IPS-NIHi7 (cell line): ENCODE results near the gene USP6.
"Not testable (repeated sequence)": the region's sequence is repeated elsewhere in the genome, so short reads cannot be mapped to it uniquely, and the experiment has no call there.

Source experiments
- DNase-seq: peaks from one replicate; pipeline ENCODE4 v3.0.0; 2012; ENCODE audit warnings: mixed read lengths; ENCODE audit errors: extremely low spot score

Gene USP6

DNA sequence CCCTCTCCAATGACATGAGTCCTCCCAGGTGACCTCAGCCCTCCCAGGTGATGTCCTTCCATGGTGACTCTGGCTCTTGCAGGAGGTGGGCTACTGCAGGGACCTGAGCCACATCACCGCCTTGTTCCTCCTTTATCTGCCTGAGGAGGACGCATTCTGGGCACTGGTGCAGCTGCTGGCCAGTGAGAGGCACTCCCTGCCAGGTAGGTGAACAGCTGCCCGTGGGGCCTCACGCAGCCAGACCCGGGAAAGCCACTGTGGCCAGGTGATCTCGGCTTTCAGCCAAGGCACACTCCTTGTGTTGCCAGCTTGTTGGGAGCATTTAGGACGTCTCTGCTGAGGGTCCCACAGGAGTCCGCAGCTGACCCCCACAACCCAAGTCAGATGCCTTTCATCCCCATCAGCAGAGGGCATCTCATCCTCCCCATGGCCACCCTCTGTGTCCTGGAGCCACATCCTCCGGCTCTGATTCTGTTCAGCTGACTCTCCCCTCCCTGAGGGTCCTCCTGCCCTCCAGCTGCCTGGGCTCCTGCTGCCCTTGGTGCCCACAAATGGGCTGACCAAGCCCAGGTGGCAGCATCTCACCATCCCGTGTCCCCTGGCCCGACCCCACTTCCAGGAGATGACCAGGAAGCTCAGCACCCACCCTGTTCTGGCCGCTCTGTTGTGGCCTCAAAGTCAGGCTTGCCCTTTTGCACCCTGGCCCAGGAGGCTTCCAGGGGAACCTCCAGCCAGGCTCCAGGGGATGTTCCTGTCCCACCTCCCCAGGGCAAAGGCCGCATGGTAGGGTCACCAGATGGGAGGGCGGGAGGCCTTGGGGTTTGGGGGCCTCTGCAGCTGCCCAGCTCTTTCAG lies 20.1 kb downstream of the USP6 start:
- DNase-seq, result no peak

DNA sequence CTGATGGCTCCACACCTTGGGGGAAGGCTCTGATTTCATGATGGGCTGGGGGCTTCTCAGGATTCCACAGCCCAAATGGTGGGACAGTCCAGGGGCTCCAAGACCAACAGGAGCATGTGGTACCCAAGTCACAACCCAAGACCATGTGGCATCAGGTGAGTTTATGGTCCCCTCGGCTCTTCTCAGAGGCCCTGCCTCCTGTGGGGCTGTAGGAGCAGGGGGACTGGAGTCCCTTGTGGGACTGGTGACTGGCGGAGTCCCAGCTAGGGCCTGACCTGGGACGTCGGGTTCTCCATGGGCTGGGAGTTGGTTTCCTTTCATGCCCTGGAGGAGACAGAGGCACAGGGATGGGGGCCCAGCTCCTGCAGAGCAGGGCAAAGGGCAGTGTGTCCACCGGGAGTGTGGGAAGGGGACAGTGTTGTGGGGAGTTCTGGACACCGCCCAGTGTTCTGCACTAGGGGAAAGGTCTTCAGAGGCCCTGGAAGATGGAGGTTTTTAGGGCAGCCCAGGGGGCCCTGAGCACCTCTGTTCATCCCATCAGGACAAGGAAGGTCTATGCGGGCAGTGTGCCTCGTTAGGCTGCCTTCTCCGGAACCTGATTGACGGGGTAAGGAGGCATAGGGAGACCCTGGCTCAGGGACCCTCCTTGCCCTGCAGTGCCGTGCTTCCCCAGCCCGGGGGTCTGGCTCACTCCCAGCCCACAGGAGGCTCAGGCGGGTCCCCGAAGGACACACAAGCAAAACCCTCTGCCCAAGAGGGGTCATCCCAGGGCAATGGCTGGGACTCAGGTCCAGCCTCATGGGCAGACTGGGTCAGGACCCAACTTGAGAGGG lies 21.0 kb downstream of the USP6 start:
- DNase-seq, result not testable (repeated sequence)

DNA sequence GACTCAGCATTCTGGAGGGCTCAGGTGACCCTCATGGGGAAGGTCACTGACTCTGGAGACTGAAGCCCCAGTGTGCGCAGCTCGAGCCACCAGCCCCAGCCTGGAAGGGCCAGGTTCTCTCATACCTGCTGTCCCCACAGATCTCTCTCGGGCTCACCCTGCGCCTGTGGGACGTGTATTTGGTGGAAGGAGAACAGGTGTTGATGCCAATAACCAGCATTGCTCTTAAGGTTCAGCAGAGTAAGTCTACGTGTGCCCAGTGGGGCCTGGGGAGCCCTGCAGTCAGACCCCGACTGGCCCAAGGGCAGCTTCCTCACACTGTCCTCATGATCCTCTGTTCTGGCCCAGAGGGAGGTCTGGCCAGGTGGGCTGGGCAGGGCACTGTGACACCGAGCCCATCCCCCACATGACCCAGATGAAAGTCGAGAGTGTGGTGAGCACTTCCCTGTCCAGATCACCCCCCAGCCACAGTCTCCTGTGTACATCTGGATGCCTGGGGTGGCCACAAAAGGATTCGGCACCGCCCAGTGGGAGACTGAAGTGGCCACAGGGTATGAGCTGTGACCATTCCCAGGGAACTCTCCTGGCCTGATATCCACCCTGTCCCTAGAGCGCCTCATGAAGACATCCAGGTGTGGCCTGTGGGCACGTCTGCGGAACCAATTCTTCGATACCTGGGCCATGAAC lies 21.8 kb downstream of the USP6 start:
- DNase-seq, result not testable (repeated sequence)

- DNase-seq, result not testable (repeated sequence)
These were observed 22.3 kb downstream of the USP6 start for GRCh38 chr17:5138198-5138544.

DNA sequence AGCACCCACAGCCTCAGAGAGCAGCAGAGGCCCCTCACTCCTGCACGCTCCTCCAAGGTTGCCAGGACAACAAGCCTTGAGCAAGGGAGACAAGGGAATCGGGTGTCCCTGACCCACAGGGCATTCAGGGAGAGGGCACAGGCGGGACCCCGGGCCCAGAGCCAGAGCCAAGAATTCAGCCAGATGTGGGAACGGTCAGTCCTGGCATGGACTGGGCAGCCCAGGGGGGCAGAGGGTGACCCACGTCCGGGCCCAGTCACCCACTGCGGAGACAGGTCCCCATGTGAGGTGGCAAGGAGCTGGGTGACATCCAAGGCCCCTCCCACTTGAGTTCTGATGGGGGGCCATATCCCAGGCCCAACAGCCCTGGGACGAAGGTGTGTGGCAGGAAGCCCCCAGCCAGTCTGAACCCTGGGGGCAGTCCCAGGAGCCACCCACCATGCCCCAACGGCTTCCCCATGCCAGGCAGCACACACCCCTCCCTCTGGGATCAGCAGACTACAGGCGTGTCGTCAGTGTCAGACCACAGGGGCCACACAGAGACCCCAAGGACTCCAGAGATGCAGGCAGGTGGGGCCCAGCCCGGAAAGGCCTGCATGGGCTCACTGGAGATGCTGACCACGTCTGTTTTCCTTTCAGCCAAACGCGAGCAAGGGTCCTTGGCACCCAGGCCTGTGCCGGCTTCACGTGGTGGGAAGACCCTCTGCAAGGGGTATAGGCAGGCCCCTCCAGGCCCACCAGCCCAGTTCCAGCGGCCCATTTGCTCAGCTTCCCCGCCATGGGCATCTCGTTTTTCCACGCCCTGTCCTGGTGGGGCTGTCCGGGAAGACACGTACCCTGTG lies 23.0 kb downstream of the USP6 start:
- no peak for DNase-seq

- no peak for DNase-seq
These were observed 23.6 kb downstream of the USP6 start for GRCh38 chr17:5139458-5139732.

- not testable (repeated sequence) for DNase-seq
These were observed 27.0 kb downstream of the USP6 start for GRCh38 chr17:5142877-5143276.

- not testable (repeated sequence) for DNase-seq
These were observed 30.3 kb downstream of the USP6 start for GRCh38 chr17:5146122-5146521.

- not testable (repeated sequence) for DNase-seq
These were observed 44.9 kb downstream of the USP6 start for GRCh38 chr17:5160702-5161101.

GRCh38 chr17:5161793-5162192 lies 46.0 kb downstream of the USP6 start:
- DNase-seq, result not testable (repeated sequence)

GRCh38 chr17:5164436-5164835 lies 48.6 kb downstream of the USP6 start:
- DNase-seq, result no peak

GRCh38 chr17:5165791-5166564 lies 50.1 kb downstream of the USP6 start:
- not testable (repeated sequence) for DNase-seq

- DNase-seq, result not testable (repeated sequence)
These were observed 59.2 kb downstream of the USP6 start for GRCh38 chr17:5175027-5175426.

- no peak for DNase-seq
These were observed 63.2 kb downstream of the USP6 start for GRCh38 chr17:5179003-5179402.

GRCh38 chr17:5181509-5182305 lies 65.9 kb downstream of the USP6 start:
- no peak for DNase-seq

GRCh38 chr17:5182597-5183409 lies 67.0 kb downstream of the USP6 start:
- no peak for DNase-seq

GRCh38 chr17:5183410-5183793 lies 67.6 kb downstream of the USP6 start:
- DNase-seq, result no peak

DNA sequence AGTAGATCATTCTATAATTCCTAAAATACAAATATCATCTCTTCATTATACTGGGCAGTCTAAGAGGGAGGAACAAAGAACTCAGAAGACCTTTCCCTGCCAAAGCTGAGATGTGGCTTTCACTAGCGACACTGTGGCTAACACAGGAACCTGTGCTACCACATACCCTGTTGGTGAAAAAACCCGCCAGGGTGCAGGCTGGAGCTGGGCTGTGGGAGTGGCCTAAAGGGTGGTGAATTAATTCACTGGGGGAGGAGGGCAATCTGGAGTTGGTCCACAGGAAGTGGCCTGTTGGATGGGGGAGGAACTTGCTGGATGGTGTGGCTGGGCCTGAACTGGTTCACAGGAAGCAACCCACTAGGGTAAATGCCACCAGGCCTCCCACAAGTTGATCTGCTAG lies 68.5 kb downstream of the USP6 start:
- DNase-seq, result no peak
